H1 (cell line): ENCODE data around the gene EXD3. TPM values are rescaled to one million over a fixed set of nuclear protein-coding genes. Genes with fewer than 3 reads are reported as not detected.

Source experiments
- CTCF ChIA-PET: fragments of 300-600 bp; sonication (Branson Sonifier 250); formaldehyde crosslinking; loops from one replicate; lab custom pipeline; 2021; ENCODE audit not compliant: partially characterized antibody; lab: Charles Lee
- POLR2A ChIA-PET: fragments of 300-600 bp; sonication (Branson Sonifier 250); formaldehyde crosslinking; loops from one replicate; lab custom pipeline; 2021; ENCODE audit warnings: inconsistent platforms; ENCODE audit not compliant: partially characterized antibody; lab: Charles Lee
- DNase-seq, 2 experiments: peaks; one replicate each; pipeline versions ENCODE4 v3.0.0 to v3.0.0-alpha.2; 2010 to 2022; ENCODE audit warnings: low spot score in 2 of 2, low read depth in 1 of 2, mixed read lengths in 1 of 2
- FAIRE-seq: peaks from 2 replicates; lab custom pipeline; 2011; peaks lifted over from hg19 to GRCh38; lab: Jason Lieb, UNC
- H2AFZ ChIP-seq: 2 replicates; pipeline ENCODE4 v1.8.1; 2012; ENCODE audit warnings: low read length, inconsistent platforms
- H2AK5ac ChIP-seq: 2 replicates; pipeline ENCODE4 v1.6.1; 2013; ENCODE audit warnings: low read depth, low read length
- H2BK120ac ChIP-seq: replicated peaks from 2 replicates; pipeline ENCODE3; 2013; ENCODE audit warnings: low read depth, low read length, inconsistent platforms
- H2BK12ac ChIP-seq: 2 replicates; pipeline ENCODE4 v1.6.1; 2013; ENCODE audit warnings: low read depth, low read length
- H2BK15ac ChIP-seq: 2 replicates; pipeline ENCODE4 v1.6.1; 2013; ENCODE audit warnings: low read length
- H2BK20ac ChIP-seq: 2 replicates; pipeline ENCODE4 v1.6.1; 2013; ENCODE audit warnings: low read length
- H2BK5ac ChIP-seq: 2 replicates; pipeline ENCODE4 v1.6.1; 2013; ENCODE audit warnings: low read depth, low read length
- H3K14ac ChIP-seq: 2 replicates; pipeline ENCODE4 v1.6.1; 2013; ENCODE audit warnings: inconsistent platforms; ENCODE audit not compliant: insufficient read length
- H3K18ac ChIP-seq: 2 replicates; pipeline ENCODE4 v1.6.1; 2013; ENCODE audit warnings: low read length; ENCODE audit errors: extremely low read depth
- H3K23ac ChIP-seq: 2 replicates; pipeline ENCODE4 v1.6.1; 2013; ENCODE audit warnings: inconsistent platforms; ENCODE audit not compliant: insufficient read length
- H3K23me2 ChIP-seq: 2 replicates; pipeline ENCODE4 v1.6.1; 2013; ENCODE audit warnings: low read depth, low read length
- H3K27ac ChIP-seq: 2 replicates; pipeline ENCODE4 v1.6.1; 2011; ENCODE audit warnings: low read depth, low read length, inconsistent platforms
- H3K27me3 ChIP-seq, 4 experiments: replicated peaks in 1 of 4; 1 replicate in 1 of 4; 2 replicates in 3 of 4; pipeline versions ENCODE4 v1.6.1 to v1.8.1; 2011 to 2013; ENCODE audit warnings: low read length in 3 of 4, mild to moderate bottlenecking in 3 of 4, inconsistent platforms in 2 of 4, mixed read lengths in 2 of 4, moderate library complexity in 1 of 4; ENCODE audit not compliant: control insufficient read depth in 3 of 4, insufficient read depth in 3 of 4; ENCODE audit errors: extremely low read depth in 1 of 4
- H3K36me3 ChIP-seq, 4 experiments: 2 replicates each; pipeline versions ENCODE4 v1.6.1 to v1.8.1; 2011 to 2013; ENCODE audit warnings: mild to moderate bottlenecking in 4 of 4, low read length in 3 of 4, moderate library complexity in 2 of 4, control low read depth in 1 of 4, inconsistent platforms in 1 of 4; ENCODE audit not compliant: insufficient read depth in 4 of 4, control insufficient read depth in 2 of 4
- H3K4ac ChIP-seq: replicated peaks from 2 replicates; pipeline ENCODE3; 2013; ENCODE audit warnings: low read length, low read depth, mixed read lengths, inconsistent platforms; ENCODE audit not compliant: insufficient read length
- H3K4me1 ChIP-seq, 4 experiments: replicated peaks in 1 of 4; 1 replicate in 1 of 4; 2 replicates in 3 of 4; pipeline versions ENCODE4 v1.6.1 to v1.8.1; 2011 to 2013; ENCODE audit warnings: low read length in 3 of 4, inconsistent platforms in 2 of 4, mixed read lengths in 1 of 4; ENCODE audit not compliant: insufficient read depth in 4 of 4, control insufficient read depth in 3 of 4
- H3K4me2 ChIP-seq, 2 experiments: 2 replicates each; pipeline versions ENCODE4 v1.6.1 to v1.8.1; 2011 to 2013; ENCODE audit warnings: low read depth in 2 of 2, low read length in 2 of 2, control low read depth in 1 of 2, inconsistent platforms in 1 of 2, mild to moderate bottlenecking in 1 of 2; ENCODE audit not compliant: insufficient read depth in 1 of 2
- H3K4me3 ChIP-seq, 4 experiments: fragments of 200-600, 300-600 bp in 1 of 4; sonication (generic), shearing (Covaris generic), sonication (Bioruptor Twin) in 1 of 4; 2 replicates each; pipeline versions ENCODE4 v1.5.1 to v1.8.1; 2011 to 2016; ENCODE audit warnings: low read length in 4 of 4, low read depth in 3 of 4, control low read depth in 2 of 4, inconsistent platforms in 2 of 4, mild to moderate bottlenecking in 2 of 4, mixed read lengths in 1 of 4, moderate library complexity in 1 of 4; ENCODE audit not compliant: insufficient read depth in 2 of 4; ENCODE audit errors: extremely low read depth in 1 of 4
- H3K56ac ChIP-seq: replicated peaks from 2 replicates; pipeline ENCODE3; 2013; ENCODE audit warnings: low read depth, mild to moderate bottlenecking, mixed read lengths, low read length, inconsistent platforms; ENCODE audit not compliant: insufficient read length
- H3K79me1 ChIP-seq: 2 replicates; pipeline ENCODE4 v1.6.1; 2013; ENCODE audit warnings: low read depth, low read length, control low read depth
- H3K79me2 ChIP-seq, 2 experiments: 2 replicates each; pipeline versions ENCODE4 v1.6.1 to v1.8.1; 2012 to 2013; ENCODE audit warnings: low read length in 2 of 2, mild to moderate bottlenecking in 2 of 2, inconsistent platforms in 1 of 2; ENCODE audit not compliant: insufficient read depth in 2 of 2, control insufficient read depth in 1 of 2
- H3K9ac ChIP-seq, 4 experiments: replicated peaks in 1 of 4; 1 replicate in 1 of 4; 2 replicates in 3 of 4; pipeline versions ENCODE4 v1.6.1 to v1.8.1; 2011 to 2013; ENCODE audit warnings: low read depth in 3 of 4, low read length in 3 of 4, control low read depth in 2 of 4, mild to moderate bottlenecking in 2 of 4, moderate library complexity in 2 of 4, inconsistent platforms in 1 of 4; ENCODE audit errors: extremely low read depth in 1 of 4
- H3K9me3 ChIP-seq, 2 experiments: 2 replicates each; pipeline versions ENCODE4 v1.6.1 to v1.8.1; 2012 to 2013; ENCODE audit warnings: mild to moderate bottlenecking in 2 of 2, moderate library complexity in 2 of 2, control low read depth in 1 of 2, inconsistent platforms in 1 of 2, low read depth in 1 of 2, low read length in 1 of 2, mixed read lengths in 1 of 2; ENCODE audit not compliant: insufficient read depth in 2 of 2
- H4K20me1 ChIP-seq, 2 experiments: replicated peaks in 1 of 2; 2 replicates each; pipeline versions ENCODE3 to v1.8.1; 2011 to 2013; ENCODE audit warnings: inconsistent platforms in 2 of 2, low read length in 2 of 2, mild to moderate bottlenecking in 1 of 2; ENCODE audit not compliant: insufficient read depth in 2 of 2, control insufficient read depth in 1 of 2
- H4K5ac ChIP-seq: 2 replicates; pipeline ENCODE4 v1.6.1; 2013; ENCODE audit warnings: low read length, low read depth, mixed read lengths, inconsistent platforms; ENCODE audit not compliant: insufficient read length
- H4K8ac ChIP-seq: 2 replicates; pipeline ENCODE4 v1.8.0; 2013; ENCODE audit warnings: mild to moderate bottlenecking, moderate library complexity, low read length, inconsistent platforms; ENCODE audit not compliant: insufficient read depth; ENCODE audit errors: extremely low read depth
- H4K91ac ChIP-seq: replicated peaks from 2 replicates; pipeline ENCODE3; 2013; ENCODE audit warnings: low read length, mixed read lengths, inconsistent platforms; ENCODE audit not compliant: insufficient read length
- ASH2L ChIP-seq: fragments of 200-600, 300-600 bp; sonication (generic); IDR thresholded peaks from one replicate; pipeline ENCODE4 v1.7.1; 2017; ENCODE audit warnings: low read length
- CBX8 ChIP-seq: fragments of 300-800, 300-1000 bp; sonication (generic); IDR thresholded peaks from 2 replicates; pipeline ENCODE4 v1.7.1; 2016; ENCODE audit warnings: low read depth, low read length, borderline replicate concordance
- CEBPB ChIP-seq: IDR thresholded peaks from 2 replicates; pipeline ENCODE4 v1.6.1; 2012; ENCODE audit warnings: low read depth, low read length
- EZH2 ChIP-seq: fragments of 200-600 bp; sonication (generic); IDR thresholded peaks from 2 replicates; pipeline ENCODE4 v1.7.1; 2012; ENCODE audit warnings: low read depth, mild to moderate bottlenecking, moderate library complexity, low read length, inconsistent platforms; ENCODE audit not compliant: severe bottlenecking
- FOSL1 ChIP-seq: IDR thresholded peaks from 2 replicates; pipeline ENCODE4 v1.6.1; 2011; ENCODE audit warnings: mild to moderate bottlenecking, low read depth, low read length, moderate library complexity; ENCODE audit not compliant: insufficient read depth
- GABPA ChIP-seq: IDR thresholded peaks from 2 replicates; pipeline ENCODE4 v1.6.1; 2011; ENCODE audit warnings: mild to moderate bottlenecking, low read length, moderate library complexity, borderline replicate concordance; ENCODE audit not compliant: insufficient read depth
- GTF2F1 ChIP-seq: IDR thresholded peaks from 2 replicates; pipeline ENCODE4 v1.6.1; 2012; ENCODE audit warnings: low read depth, low read length, improper control_type of control experiment, borderline replicate concordance
- RXRA ChIP-seq: IDR thresholded peaks from 2 replicates; pipeline ENCODE4 v1.6.1; 2011; ENCODE audit warnings: low read depth, mild to moderate bottlenecking, low read length, moderate library complexity; ENCODE audit not compliant: insufficient read depth
- SIN3A ChIP-seq, 2 experiments: IDR thresholded peaks in 1 of 2; conservative IDR thresholded peaks in 1 of 2; 2 replicates each; pipeline ENCODE4 v1.6.1; 2011 to 2012; ENCODE audit warnings: low read length in 2 of 2, improper control_type of control experiment in 1 of 2, low read depth in 1 of 2, mild to moderate bottlenecking in 1 of 2
- TBP ChIP-seq: IDR thresholded peaks from 2 replicates; pipeline ENCODE4 v1.6.1; 2011; ENCODE audit warnings: low read depth, low read length, improper control_type of control experiment
- ZNF274 ChIP-seq: IDR thresholded peaks from 2 replicates; pipeline ENCODE4 v1.7.0; 2012; ENCODE audit warnings: low read length, borderline replicate concordance; ENCODE audit errors: extremely low read depth
- WGBS, 2 experiments: shearing (Covaris generic) in 1 of 2; methylation state at CpG; one replicate each; pipeline versions ENCODE4 v1.1.6 to v1.1.7; 2013 to 2015; ENCODE audit warnings: low lambda C conversion rate in 2 of 2, mixed read lengths in 2 of 2, inconsistent platforms in 1 of 2, low coverage in 1 of 2, missing lambda C conversion rate in 1 of 2; ENCODE audit not compliant: insufficient replicate concordance in 2 of 2, insufficient coverage in 1 of 2, insufficient read length in 1 of 2; ENCODE audit errors: extremely low coverage in 1 of 2, missing lambda C conversion rate in 1 of 2; 5-methylcytosine and 5-hydroxymethylcytosine counted together
- polyA plus RNA-seq, 7 experiments: library from polyadenylated mRNA; depleted of rRNA in 3 of 7; stranded (reverse) in 5 of 7; unstranded in 2 of 7; fragments of >200 nt in 5 of 7; fragments of 200-250 nt in 2 of 7; gene quantifications; 1 replicate in 5 of 7; 2 replicates in 1 of 7; 4 replicates in 1 of 7; pipeline versions ENCODE4 v1.2.1 to v1.2.3, GENCODE V29; 2011 to 2013; ENCODE audit warnings: missing spikeins in 2 of 7, mixed read lengths in 2 of 7
- total RNA-seq: library from RNA; stranded (reverse); fragmentation: NEBNext Ultra II Directional; extraction: Animal tissue kit (Norgen Biotek cat#: 25700); gene quantifications from 2 replicates; pipeline ENCODE4 v1.2.1, GENCODE V29; 2021
- TF ChIP-seq, protein P1 (sequence below): IDR thresholded peaks from 2 replicates; pipeline ENCODE4 v1.6.1; 2012; ENCODE audit warnings: inconsistent platforms

The EXD3 gene
- total and polyA plus RNA-seq, 2 of the 8 experiments (the other 6 are each of a cell fraction or from before 2014, with no cell fraction given): 7.2 to 9.4 TPM

DNA sequence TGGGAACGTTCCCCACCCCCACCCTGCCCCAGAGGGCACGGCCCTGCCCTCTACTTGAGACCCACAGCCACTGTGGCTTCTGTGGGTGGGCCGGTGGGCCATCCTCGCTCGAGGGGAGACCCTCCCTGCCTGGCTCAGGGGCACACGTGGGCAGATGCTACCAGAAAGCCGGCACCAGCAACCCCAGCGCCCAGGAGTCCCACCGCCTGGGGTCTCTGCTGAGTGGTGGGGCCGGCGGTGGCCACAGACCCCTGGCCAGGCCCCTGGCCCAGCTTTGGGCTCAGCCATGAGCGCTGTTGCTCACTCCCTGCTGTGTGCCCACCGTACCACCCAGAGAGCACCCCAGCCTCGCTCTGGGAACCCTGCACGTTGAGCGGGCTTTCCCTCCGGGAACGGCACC lies 104.4 kb downstream of the EXD3 start:
- Histone ChIP-seq H3K79me1 (no peaks in the 10 kb centered on the region), H2BK12ac (peak overlapping the region; percentile 50; the same call in 1 of the 2 replicates), H2BK120ac (no peak overlapping the region), H2BK5ac (0 out of 2 replicates have a peak overlapping the region, but pooled peaks have one; percentile 35), H3K23me2 (no peaks in the 10 kb centered on the region; the same call in 1 of the 2 replicates), H3K9me3 (no peaks in the 10 kb centered on the region), H3K4me2 (no peak overlapping the region), H2AFZ (no peak overlapping the region), H4K5ac (no peak overlapping the region), H4K20me1 (no peaks in the 10 kb centered on the region), H3K36me3 (no peaks in the 10 kb centered on the region), H3K4me1 (peaks cover 0 to 35% (median 15%) of the 10 kb centered on the region in 4 experiments; a peak in 6 of 7 replicates), H3K4ac (peak overlapping the region; percentile 85), H3K79me2 (no peaks in the 10 kb centered on the region), H4K8ac (no peak overlapping the region), H3K56ac (no peak overlapping the region), H2AK5ac (no peak overlapping the region), H2BK20ac (no peak overlapping the region), H4K91ac (no peak overlapping the region), H2BK15ac (0 out of 2 replicates have a peak overlapping the region, but pooled peaks have one; percentile 81), H3K18ac (no peak overlapping the region), H3K9ac (no peak overlapping the region), H3K14ac (no peak overlapping the region), H3K27ac (no peak overlapping the region), H3K23ac (no peak overlapping the region), H3K4me3 (no peak overlapping the region), H3K27me3 (peaks cover 0 to 4% (median 0%) of the 10 kb centered on the region in 4 experiments; a peak in 2 of 7 replicates)
- POLR2A ChIA-PET: interaction anchor here (0.5 to 11.9 kb wide), 3 partner anchors 12 to 112 kb away, joined by 3 to 129 read pairs (median 4); partner anchors contain the start of gene NRARP
- CTCF ChIA-PET: interaction anchor here (0.7 to 5.7 kb wide), 12 partner anchors 9 to 468 kb away, joined by 3 to 55 read pairs (median 4); partner anchors contain the start of gene NRARP
- FAIRE-seq (no peak), DNase-seq (no peak)
- 90% methylated on average over 7 of the region's 18 CpGs; no CpG with 5 or more reads in 1 of the 2 experiments for WGBS, 2 experiments
- no peak for TF ChIP-seq FOSL1
- TF ChIP-seq GTF2F1: no peak
- TF ChIP-seq SIN3A (conservative IDR thresholded peaks at IDR 0.05 in 1 of 2, IDR thresholded peaks at IDR 0.05 in 1 of 2; ENCODE audit: low read depth in 1 of 2, low read length in 2 of 2): no peak
- TF ChIP-seq CBX8: no peak
- TF ChIP-seq ASH2L: no peak
- no peak for TF ChIP-seq RXRA
- no peak for TF ChIP-seq EZH2
- no peak for TF ChIP-seq GABPA
- no peak for TF ChIP-seq ZNF274
- TF ChIP-seq TBP: no peak
- TF ChIP-seq, protein P1, sequence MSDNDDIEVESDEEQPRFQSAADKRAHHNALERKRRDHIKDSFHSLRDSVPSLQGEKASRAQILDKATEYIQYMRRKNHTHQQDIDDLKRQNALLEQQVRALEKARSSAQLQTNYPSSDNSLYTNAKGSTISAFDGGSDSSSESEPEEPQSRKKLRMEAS: no peak
- no peak for TF ChIP-seq CEBPB
